Measurements from ENCODE around the gene IPMK. TPM values are rescaled to one million over a fixed set of nuclear protein-coding genes. Genes with fewer than 3 reads are reported as not detected.

The IPMK gene
- total RNA-seq, 4 donors from 2014 or later: 3.0 to 10.0 (median 6.3) TPM

GRCh38 chr10:58175990-58176900 is 91.4 kb downstream of the IPMK start:
- WGBS, 2 donors (ENCODE audit: low coverage in 1 of 2): 5 to 17% methylated on average over 1 to 2 of the region's 2 CpGs
- Histone ChIP-seq H3K4me3 (no peak overlapping the region), H3K4me1 (peaks cover 0 to 12% (median 0%) of the 10 kb centered on the region in 3 donors), H3K9me3 (no peaks in the 10 kb centered on the region), H3K27ac (no peak overlapping the region), H3K27me3 (no peaks in the 10 kb centered on the region), H3K36me3 (no peaks in the 10 kb centered on the region)
- no peak for ATAC-seq
- no peak for TF ChIP-seq POLR2A (IDR thresholded peaks at IDR 0.05)
- TF ChIP-seq CTCF (IDR thresholded peaks at IDR 0.05): no peak
- TF ChIP-seq POLR2AphosphoS5 (IDR thresholded peaks at IDR 0.05): no peak
- TF ChIP-seq EP300 (IDR thresholded peaks at IDR 0.05): no peak

GRCh38 chr10:58174831-58175230 is 92.9 kb downstream of the IPMK start:
- Histone ChIP-seq H3K9me3 (no peaks in the 10 kb centered on the region), H3K4me1 (peaks cover 0 to 12% (median 0%) of the 10 kb centered on the region in 3 donors), H3K36me3 (no peaks in the 10 kb centered on the region), H3K4me3 (no peak overlapping the region), H3K27me3 (no peaks in the 10 kb centered on the region), H3K27ac (no peak overlapping the region)
- TF ChIP-seq POLR2AphosphoS5 (IDR thresholded peaks at IDR 0.05) (no peak), POLR2A (IDR thresholded peaks at IDR 0.05) (no peak), CTCF (IDR thresholded peaks at IDR 0.05) (no peak), EP300 (IDR thresholded peaks at IDR 0.05) (no peak)
- WGBS, 2 donors (ENCODE audit: low coverage in 1 of 2): 75 to 78% methylated on average over 4 to 5 of the region's 5 CpGs
- no peak for ATAC-seq

GRCh38 chr10:58173391-58173790 is 94.3 kb downstream of the IPMK start:
- H3K27ac ChIP-seq: no peak overlapping the region
- no peak for ATAC-seq
- H3K36me3 ChIP-seq: no peaks in the 10 kb centered on the region
- H3K9me3 ChIP-seq: no peaks in the 10 kb centered on the region
- 72% methylated on average over 2 of the region's 2 CpGs; no CpG with 5 or more reads in 1 of the 2 donors for WGBS, 2 donors (ENCODE audit: low coverage in 1 of 2)
- H3K27me3 ChIP-seq: no peaks in the 10 kb centered on the region
- TF ChIP-seq POLR2AphosphoS5 (IDR thresholded peaks at IDR 0.05) (no peak), POLR2A (IDR thresholded peaks at IDR 0.05) (no peak), CTCF (IDR thresholded peaks at IDR 0.05) (no peak), EP300 (IDR thresholded peaks at IDR 0.05) (no peak)
- H3K4me1 ChIP-seq: no peaks in the 10 kb centered on the region
- no peak overlapping the region for H3K4me3 ChIP-seq

- no peaks in the 10 kb centered on the region for H3K36me3 ChIP-seq
- H3K27me3 ChIP-seq: no peaks in the 10 kb centered on the region
- TF ChIP-seq POLR2AphosphoS5 (IDR thresholded peaks at IDR 0.05): no peak
- TF ChIP-seq CTCF (IDR thresholded peaks at IDR 0.05): no peak
- TF ChIP-seq EP300 (IDR thresholded peaks at IDR 0.05): no peak
- no peak for TF ChIP-seq POLR2A (IDR thresholded peaks at IDR 0.05)
- H3K27ac ChIP-seq: no peak overlapping the region
- H3K9me3 ChIP-seq: no peaks in the 10 kb centered on the region
- no peaks in the 10 kb centered on the region for H3K4me1 ChIP-seq
- no peak overlapping the region for H3K4me3 ChIP-seq
- ATAC-seq: no peak
- WGBS, 2 donors (ENCODE audit: low coverage in 1 of 2): 71 to 84% methylated on average over 1 of the region's 1 CpG
Observed at GRCh38 chr10:58171146-58171545, 96.5 kb downstream of the IPMK start.

GRCh38 chr10:58164517-58164916 is 103.2 kb downstream of the IPMK start:
- TF ChIP-seq POLR2A (IDR thresholded peaks at IDR 0.05) (no peak), POLR2AphosphoS5 (IDR thresholded peaks at IDR 0.05) (no peak), EP300 (IDR thresholded peaks at IDR 0.05) (no peak), CTCF (IDR thresholded peaks at IDR 0.05) (no peak)
- 83 to 100% methylated on average over 1 to 3 of the region's 4 CpGs for WGBS, 2 donors (ENCODE audit: low coverage in 1 of 2)
- no peak for ATAC-seq

More at GRCh38 chr10:58164517-58164916, 103.2 kb downstream of the IPMK start:
- H3K9me3 ChIP-seq: no peaks in the 10 kb centered on the region
- H3K27ac ChIP-seq: no peak overlapping the region
- peaks cover 6% of the 10 kb centered on the region for H3K27me3 ChIP-seq
- H3K4me1 ChIP-seq: no peaks in the 10 kb centered on the region
- H3K36me3 ChIP-seq: no peaks in the 10 kb centered on the region
- no peak overlapping the region for H3K4me3 ChIP-seq
